ENCODE results near the gene KLRC2.
"Not testable (repeated sequence)": the region's sequence is repeated elsewhere in the genome, so short reads cannot be mapped to it uniquely, and the experiment has no call there.

KLRC2 gene

DNA sequence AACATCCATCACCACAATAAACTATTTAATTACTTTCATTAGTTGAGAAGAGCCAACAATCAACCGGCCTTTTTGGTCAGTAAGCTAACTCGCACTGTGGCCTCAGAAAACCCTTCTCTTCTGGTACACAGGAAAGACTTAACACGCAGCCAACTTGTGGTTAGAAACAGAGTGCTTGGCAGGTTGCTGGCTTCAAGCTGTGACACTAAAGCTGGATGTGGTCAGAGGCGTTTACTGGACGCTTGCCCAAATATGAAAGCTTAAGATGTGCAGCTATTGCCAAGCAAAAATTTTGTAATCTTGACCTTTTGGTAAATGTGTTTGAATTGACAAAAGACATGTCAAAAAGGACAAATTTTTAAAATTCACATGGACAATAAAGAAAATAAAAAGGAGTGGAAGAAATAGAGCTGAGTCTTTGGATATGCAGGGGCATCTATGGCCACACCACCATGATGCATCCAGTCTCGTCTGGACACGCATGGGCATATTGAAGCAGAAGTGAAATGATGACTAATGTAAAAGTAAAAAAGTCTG is 43.3 kb downstream of the KLRC2 start:
- Histone ChIP-seq H2BK12ac (ENCODE audit: low read length) (no peak overlapping the region), H2AK5ac (ENCODE audit: low read length) (no peak overlapping the region), H3K9ac (ENCODE audit: low read length) (no peak overlapping the region), H3K14ac (ENCODE audit: low read length) (no peak overlapping the region), H3K79me2 (ENCODE audit: control insufficient read depth, insufficient read depth, low read length, poor library complexity) (no peaks in the 10 kb centered on the region), H3K79me1 (ENCODE audit: low read length) (peaks cover 8% of the 10 kb centered on the region), H2AFZ (ENCODE audit: insufficient read depth, low read length, poor library complexity) (no peak overlapping the region), H3K23ac (ENCODE audit: low read length) (no peak overlapping the region), H3K4ac (ENCODE audit: low read depth, low read length) (no peak overlapping the region), H4K91ac (ENCODE audit: low read depth, low read length) (no peak overlapping the region), H3K4me2 (ENCODE audit: low read length) (no peak overlapping the region), H3K4me3 (ENCODE audit: low read depth, low read length) (no peak overlapping the region), H3K27me3 (ENCODE audit: insufficient read depth, low read length) (no peaks in the 10 kb centered on the region), H3K4me1 (ENCODE audit: control insufficient read depth in 1 of 2, insufficient read depth in 2 of 2, low read length in 2 of 2) (peaks cover 3% of the 10 kb centered on the region in 2 experiments), H2BK120ac (ENCODE audit: insufficient read depth, low read length, poor library complexity) (no peak overlapping the region), H3K36me3 (ENCODE audit: control insufficient read depth in 1 of 2, insufficient read depth in 2 of 2, low read length in 2 of 2) (no peaks in the 10 kb centered on the region), H3K18ac (ENCODE audit: low read length) (no peak overlapping the region), H4K12ac (ENCODE audit: low read depth, low read length) (no peak overlapping the region), H3K9me3 (ENCODE audit: insufficient read depth, low read depth, low read length) (no peaks in the 10 kb centered on the region), H4K8ac (ENCODE audit: low read depth, low read length) (no peak overlapping the region), H2BK5ac (ENCODE audit: low read depth, low read length, poor library complexity) (no peak overlapping the region), H3K27ac (ENCODE audit: low read depth, low read length) (no peak overlapping the region)
- no CpG with 5 or more reads among the region's 7 CpGs for WGBS (ENCODE audit: extremely low coverage, insufficient coverage, insufficient read length)
- DNase-seq: peak in 1 of 2 donors; percentile 18

GRCh38 chr12:10390991-10391390 is 44.8 kb downstream of the KLRC2 start:
- not testable (repeated sequence) for H3K79me2 ChIP-seq (ENCODE audit: control insufficient read depth, insufficient read depth, low read length, poor library complexity); H2AK5ac ChIP-seq (ENCODE audit: low read length); H3K9me3 ChIP-seq (ENCODE audit: insufficient read depth, low read depth, low read length); H3K18ac ChIP-seq (ENCODE audit: low read length); H4K8ac ChIP-seq (ENCODE audit: low read depth, low read length); H3K27me3 ChIP-seq (ENCODE audit: insufficient read depth, low read length); H3K36me3 ChIP-seq (ENCODE audit: control insufficient read depth in 1 of 2, insufficient read depth in 2 of 2, low read length in 2 of 2); H3K14ac ChIP-seq (ENCODE audit: low read length); H3K79me1 ChIP-seq (ENCODE audit: low read length); H4K91ac ChIP-seq (ENCODE audit: low read depth, low read length); H3K23ac ChIP-seq (ENCODE audit: low read length); H3K9ac ChIP-seq (ENCODE audit: low read length); H3K4me1 ChIP-seq (ENCODE audit: control insufficient read depth in 1 of 2, insufficient read depth in 2 of 2, low read length in 2 of 2); H2BK120ac ChIP-seq (ENCODE audit: insufficient read depth, low read length, poor library complexity); H3K4ac ChIP-seq (ENCODE audit: low read depth, low read length); H2AFZ ChIP-seq (ENCODE audit: insufficient read depth, low read length, poor library complexity); H3K4me2 ChIP-seq (ENCODE audit: low read length); DNase-seq; H3K27ac ChIP-seq (ENCODE audit: low read depth, low read length); H3K4me3 ChIP-seq (ENCODE audit: low read depth, low read length); H2BK12ac ChIP-seq (ENCODE audit: low read length); H4K12ac ChIP-seq (ENCODE audit: low read depth, low read length); H2BK5ac ChIP-seq (ENCODE audit: low read depth, low read length, poor library complexity)
- WGBS (ENCODE audit: extremely low coverage, insufficient coverage, insufficient read length): no CpG with 5 or more reads among the region's 7 CpGs

DNA sequence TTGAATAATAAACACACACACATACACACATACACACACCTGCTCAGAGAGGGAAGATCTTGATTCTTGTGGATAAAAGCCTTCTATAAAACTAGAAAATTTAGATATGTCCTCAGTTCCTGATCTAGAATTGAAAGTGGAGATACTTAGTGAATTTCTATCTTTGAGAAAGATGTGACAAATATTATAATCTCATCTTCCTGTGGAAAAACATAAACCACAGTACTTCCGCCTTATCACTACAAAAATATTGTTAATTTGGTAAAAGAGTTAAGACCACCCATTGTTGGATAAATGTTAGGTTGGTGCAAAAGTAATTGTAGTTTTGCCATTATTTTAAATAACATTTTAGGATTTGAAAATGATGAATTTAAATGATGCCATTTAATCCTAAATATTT is 45.9 kb downstream of the KLRC2 start, which contains the start of gene KLRK1:
TSS of gene KLRK1 (minus strand) at position 138 of the 400 bp plus-strand sequence. CDS start 1,231 bp downstream, outside the sequence.
- no CpG with 5 or more reads among the region's 1 CpG for WGBS (ENCODE audit: extremely low coverage, insufficient coverage, insufficient read length)

DNA sequence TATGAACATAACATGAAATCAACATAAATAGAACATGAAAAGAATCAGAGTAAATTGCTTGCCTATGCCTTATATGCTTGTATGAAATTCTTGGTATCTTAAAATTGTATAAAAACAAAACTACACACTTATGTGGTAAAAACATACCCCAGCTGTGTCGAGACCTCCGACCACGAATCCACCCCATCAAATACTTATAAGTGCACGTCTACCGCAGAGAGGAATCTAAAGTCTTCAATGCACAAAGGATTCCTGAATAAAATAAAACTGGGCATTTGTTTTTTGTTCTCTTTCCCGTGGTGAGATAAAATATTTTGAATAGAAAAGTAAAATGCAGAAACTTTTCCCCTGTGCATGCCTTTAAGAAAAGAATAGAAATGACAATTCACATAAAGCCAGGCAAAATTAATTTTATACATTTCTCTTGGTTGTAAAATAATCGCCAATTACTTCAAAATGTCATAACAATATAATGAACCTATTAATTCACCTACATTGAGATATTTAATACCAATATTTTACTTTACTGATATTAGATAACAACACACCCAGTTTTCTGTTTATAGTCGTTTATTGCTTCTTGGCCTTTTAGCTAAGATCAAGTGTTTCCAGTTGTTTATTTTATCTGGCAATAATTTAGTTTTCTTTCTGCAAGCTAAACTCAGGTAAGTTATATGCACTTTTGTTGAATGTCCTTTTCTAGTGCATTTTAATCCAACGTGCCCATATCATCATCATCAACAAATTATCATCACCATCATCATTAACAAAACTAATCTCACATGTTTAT is 47.0 kb downstream of the KLRC2 start:
- H2AFZ ChIP-seq (ENCODE audit: insufficient read depth, low read length, poor library complexity): no peak overlapping the region
- no peak overlapping the region for H3K23ac ChIP-seq (ENCODE audit: low read length)
- H3K4me1 ChIP-seq (ENCODE audit: control insufficient read depth in 1 of 2, insufficient read depth in 2 of 2, low read length in 2 of 2): no peaks in the 10 kb centered on the region
- H4K8ac ChIP-seq (ENCODE audit: low read depth, low read length): no peak overlapping the region
- no peak overlapping the region for H3K27ac ChIP-seq (ENCODE audit: low read depth, low read length)
- H3K27me3 ChIP-seq (ENCODE audit: insufficient read depth, low read length): no peaks in the 10 kb centered on the region
- no peaks in the 10 kb centered on the region for H3K79me2 ChIP-seq (ENCODE audit: control insufficient read depth, insufficient read depth, low read length, poor library complexity)
- no peak overlapping the region for H3K4ac ChIP-seq (ENCODE audit: low read depth, low read length)
- H3K4me2 ChIP-seq (ENCODE audit: low read length): no peak overlapping the region
- no peak overlapping the region for H3K9ac ChIP-seq (ENCODE audit: low read length)
- H2AK5ac ChIP-seq (ENCODE audit: low read length): no peak overlapping the region
- no peak for DNase-seq
- no peak overlapping the region for H2BK120ac ChIP-seq (ENCODE audit: insufficient read depth, low read length, poor library complexity)
- H2BK5ac ChIP-seq (ENCODE audit: low read depth, low read length, poor library complexity): no peak overlapping the region
- H3K18ac ChIP-seq (ENCODE audit: low read length): no peak overlapping the region
- no peaks in the 10 kb centered on the region for H3K9me3 ChIP-seq (ENCODE audit: insufficient read depth, low read depth, low read length)
- no peak overlapping the region for H4K91ac ChIP-seq (ENCODE audit: low read depth, low read length)
- no peak overlapping the region for H3K4me3 ChIP-seq (ENCODE audit: low read depth, low read length)
- no peak overlapping the region for H4K12ac ChIP-seq (ENCODE audit: low read depth, low read length)
- H3K36me3 ChIP-seq (ENCODE audit: control insufficient read depth in 1 of 2, insufficient read depth in 2 of 2, low read length in 2 of 2): no peaks in the 10 kb centered on the region
- no peak overlapping the region for H3K14ac ChIP-seq (ENCODE audit: low read length)
- no peak overlapping the region for H2BK12ac ChIP-seq (ENCODE audit: low read length)
- WGBS (ENCODE audit: extremely low coverage, insufficient coverage, insufficient read length): 100% methylated on average over 1 of the region's 9 CpGs
- H3K79me1 ChIP-seq (ENCODE audit: low read length): no peaks in the 10 kb centered on the region

More for the DNA sequence above, 45.9 kb downstream of the KLRC2 start, which contains the start of gene KLRK1:
- Histone ChIP-seq H3K36me3 (ENCODE audit: control insufficient read depth in 1 of 2, insufficient read depth in 2 of 2, low read length in 2 of 2) (no peaks in the 10 kb centered on the region), H2BK120ac (ENCODE audit: insufficient read depth, low read length, poor library complexity) (no peak within 1 kb of the TSS), H4K8ac (ENCODE audit: low read depth, low read length) (no peak within 1 kb of the TSS), H3K9ac (ENCODE audit: low read length) (no peak within 1 kb of the TSS), H3K27ac (ENCODE audit: low read depth, low read length) (no peak within 1 kb of the TSS), H3K27me3 (ENCODE audit: insufficient read depth, low read length) (no peaks in the 10 kb centered on the region), H3K4me2 (ENCODE audit: low read length) (no peak within 1 kb of the TSS), H3K79me1 (ENCODE audit: low read length) (peaks cover 3% of the 10 kb centered on the region), H3K4me1 (ENCODE audit: control insufficient read depth in 1 of 2, insufficient read depth in 2 of 2, low read length in 2 of 2) (peaks cover 0 to 3% of the 10 kb centered on the region in 2 experiments), H4K91ac (ENCODE audit: low read depth, low read length) (no peak within 1 kb of the TSS), H3K4ac (ENCODE audit: low read depth, low read length) (no peak within 1 kb of the TSS), H2BK5ac (ENCODE audit: low read depth, low read length, poor library complexity) (no peak within 1 kb of the TSS), H3K9me3 (ENCODE audit: insufficient read depth, low read depth, low read length) (no peaks in the 10 kb centered on the region), H3K14ac (ENCODE audit: low read length) (no peak within 1 kb of the TSS), H2BK12ac (ENCODE audit: low read length) (no peak within 1 kb of the TSS), H4K12ac (ENCODE audit: low read depth, low read length) (no peak within 1 kb of the TSS), H3K23ac (ENCODE audit: low read length) (no peak within 1 kb of the TSS), H3K4me3 (ENCODE audit: low read depth, low read length) (no peak within 1 kb of the TSS), H3K18ac (ENCODE audit: low read length) (no peak within 1 kb of the TSS), H2AK5ac (ENCODE audit: low read length) (no peak within 1 kb of the TSS), H3K79me2 (ENCODE audit: control insufficient read depth, insufficient read depth, low read length, poor library complexity) (no peaks in the 10 kb centered on the region), H2AFZ (ENCODE audit: insufficient read depth, low read length, poor library complexity) (no peak within 1 kb of the TSS)
- DNase-seq: no peak

Data from trophoblast cell (in vitro differentiated cells and primary cell).